Measurements from ENCODE around the gene PIGR.

DNA sequence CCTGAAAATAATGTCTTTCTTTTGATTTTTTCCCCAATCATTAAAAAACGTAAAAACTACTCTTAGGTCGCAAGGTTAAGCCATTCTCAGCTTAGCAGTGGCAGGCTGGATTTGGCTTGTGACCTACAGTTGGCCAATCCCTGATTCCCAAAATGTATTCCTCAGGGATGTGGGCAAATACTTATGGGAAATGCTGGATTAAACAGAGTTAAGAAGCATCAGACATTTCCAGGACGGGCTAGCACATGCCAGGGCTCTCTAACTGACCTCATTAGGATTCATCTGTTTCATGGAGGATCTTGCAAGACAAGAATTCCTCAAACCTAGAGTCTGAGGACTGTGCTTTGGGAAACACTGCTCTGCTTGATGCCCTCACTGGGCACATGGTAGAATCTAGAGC is 50.0 kb downstream of the PIGR start:
- TF ChIP-seq GATA2 (IDR thresholded peaks at IDR 0.05; ENCODE audit: low read depth, low read length) (no peak), GATA3 (IDR thresholded peaks at IDR 0.05; ENCODE audit: low read depth, low read length) (no peak)
